Calu3 (cell line): ENCODE measurements around the gene SKI. TPM values are rescaled to one million over a fixed set of nuclear protein-coding genes. Genes with fewer than 3 reads are reported as not detected.

Experiments
- BruUV-seq: library from RNA; stranded (reverse); fragments of 400-500 nt; replicated peaks from 2 replicates; lab custom pipeline; 2021; lab: Mats Ljungman, UMichigan
- CTCF ChIA-PET: fragments of 300-600 bp; sonication (Branson Sonifier 250); formaldehyde crosslinking; loops from one replicate; lab custom pipeline; 2022; ENCODE audit warnings: antibody characterized with exemption; lab: Charles Lee
- DNase-seq: peaks from one replicate; pipeline ENCODE4 v3.0.0; 2022
- H3K27ac Mint-ChIP-seq: one replicate; pipeline ENCODE4 v1.8.0; 2022; ENCODE audit warnings: mixed read lengths; ENCODE audit not compliant: unreplicated experiment
- H3K27me3 Mint-ChIP-seq: one replicate; pipeline ENCODE4 v1.8.0; 2022; ENCODE audit warnings: mixed read lengths; ENCODE audit not compliant: unreplicated experiment
- H3K36me3 Mint-ChIP-seq: one replicate; pipeline ENCODE4 v1.8.0; 2022; ENCODE audit warnings: mild to moderate bottlenecking, moderate library complexity, mixed read lengths; ENCODE audit not compliant: insufficient read depth, unreplicated experiment
- H3K4me1 Mint-ChIP-seq: one replicate; pipeline ENCODE4 v1.8.0; 2022; ENCODE audit warnings: mild to moderate bottlenecking, low read depth, mixed read lengths; ENCODE audit not compliant: unreplicated experiment
- H3K4me3 Mint-ChIP-seq: one replicate; pipeline ENCODE4 v1.8.0; 2022; ENCODE audit warnings: mild to moderate bottlenecking, low read depth, moderate library complexity, mixed read lengths; ENCODE audit not compliant: unreplicated experiment
- H3K9me3 Mint-ChIP-seq: one replicate; pipeline ENCODE4 v1.8.0; 2022; ENCODE audit warnings: low read depth, mixed read lengths; ENCODE audit not compliant: unreplicated experiment
- intact Hi-C: fragments of 100-400 bp; cut with micrococcal nuclease; formaldehyde crosslinking; loops from one replicate; pipeline ENCODE4 v1.10.0; 2022; ENCODE audit not compliant: unreplicated experiment
- total RNA-seq: library from RNA; stranded (reverse); gene quantifications from 2 replicates; pipeline ENCODE4 v1.2.3, GENCODE V29; 2022
- TF ChIP-seq, protein P1 (sequence below): fragments of 200-600 bp; IDR thresholded peaks from one replicate; pipeline ENCODE4 v1.8.0; 2022; ENCODE audit warnings: antibody characterized with exemption; ENCODE audit not compliant: unreplicated experiment

SKI gene
- total RNA-seq, 1 experiment from 2014 or later: 33.8 TPM

DNA sequence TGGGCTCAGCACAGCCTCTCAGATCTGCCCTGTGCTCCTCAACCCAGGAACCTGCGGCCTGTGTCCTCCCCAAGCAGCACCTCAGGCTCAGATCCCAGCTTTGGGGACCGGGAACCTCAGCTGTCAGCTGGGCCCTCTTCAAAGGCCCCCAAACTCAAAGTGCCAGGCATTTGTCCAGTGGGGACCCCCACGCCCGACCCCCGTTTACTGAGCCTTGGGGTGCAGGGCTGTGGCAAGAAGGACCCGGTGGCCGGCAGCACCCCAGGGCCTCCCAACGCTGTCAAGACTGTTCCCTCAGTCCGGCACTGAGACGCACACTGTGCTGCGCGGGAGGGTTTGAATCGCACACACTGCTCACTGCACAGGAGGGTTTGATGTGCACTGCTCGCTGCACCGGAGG, 128.3 kb downstream of the SKI start:
- CTCF ChIA-PET: no interaction called here
- Mint-ChIP-seq H3K4me1 (no peaks in the 10 kb centered on the region), H3K36me3 (peaks cover 4% of the 10 kb centered on the region), H3K9me3 (no peaks in the 10 kb centered on the region), H3K27ac (no peak overlapping the region), H3K4me3 (no peak overlapping the region), H3K27me3 (no peaks in the 10 kb centered on the region)
- TF ChIP-seq, protein P1, sequence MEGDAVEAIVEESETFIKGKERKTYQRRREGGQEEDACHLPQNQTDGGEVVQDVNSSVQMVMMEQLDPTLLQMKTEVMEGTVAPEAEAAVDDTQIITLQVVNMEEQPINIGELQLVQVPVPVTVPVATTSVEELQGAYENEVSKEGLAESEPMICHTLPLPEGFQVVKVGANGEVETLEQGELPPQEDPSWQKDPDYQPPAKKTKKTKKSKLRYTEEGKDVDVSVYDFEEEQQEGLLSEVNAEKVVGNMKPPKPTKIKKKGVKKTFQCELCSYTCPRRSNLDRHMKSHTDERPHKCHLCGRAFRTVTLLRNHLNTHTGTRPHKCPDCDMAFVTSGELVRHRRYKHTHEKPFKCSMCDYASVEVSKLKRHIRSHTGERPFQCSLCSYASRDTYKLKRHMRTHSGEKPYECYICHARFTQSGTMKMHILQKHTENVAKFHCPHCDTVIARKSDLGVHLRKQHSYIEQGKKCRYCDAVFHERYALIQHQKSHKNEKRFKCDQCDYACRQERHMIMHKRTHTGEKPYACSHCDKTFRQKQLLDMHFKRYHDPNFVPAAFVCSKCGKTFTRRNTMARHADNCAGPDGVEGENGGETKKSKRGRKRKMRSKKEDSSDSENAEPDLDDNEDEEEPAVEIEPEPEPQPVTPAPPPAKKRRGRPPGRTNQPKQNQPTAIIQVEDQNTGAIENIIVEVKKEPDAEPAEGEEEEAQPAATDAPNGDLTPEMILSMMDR: no peak
- intact Hi-C loops: no loop called here
- DNase-seq: no peak
- no TSS peak for BruUV-seq

DNA sequence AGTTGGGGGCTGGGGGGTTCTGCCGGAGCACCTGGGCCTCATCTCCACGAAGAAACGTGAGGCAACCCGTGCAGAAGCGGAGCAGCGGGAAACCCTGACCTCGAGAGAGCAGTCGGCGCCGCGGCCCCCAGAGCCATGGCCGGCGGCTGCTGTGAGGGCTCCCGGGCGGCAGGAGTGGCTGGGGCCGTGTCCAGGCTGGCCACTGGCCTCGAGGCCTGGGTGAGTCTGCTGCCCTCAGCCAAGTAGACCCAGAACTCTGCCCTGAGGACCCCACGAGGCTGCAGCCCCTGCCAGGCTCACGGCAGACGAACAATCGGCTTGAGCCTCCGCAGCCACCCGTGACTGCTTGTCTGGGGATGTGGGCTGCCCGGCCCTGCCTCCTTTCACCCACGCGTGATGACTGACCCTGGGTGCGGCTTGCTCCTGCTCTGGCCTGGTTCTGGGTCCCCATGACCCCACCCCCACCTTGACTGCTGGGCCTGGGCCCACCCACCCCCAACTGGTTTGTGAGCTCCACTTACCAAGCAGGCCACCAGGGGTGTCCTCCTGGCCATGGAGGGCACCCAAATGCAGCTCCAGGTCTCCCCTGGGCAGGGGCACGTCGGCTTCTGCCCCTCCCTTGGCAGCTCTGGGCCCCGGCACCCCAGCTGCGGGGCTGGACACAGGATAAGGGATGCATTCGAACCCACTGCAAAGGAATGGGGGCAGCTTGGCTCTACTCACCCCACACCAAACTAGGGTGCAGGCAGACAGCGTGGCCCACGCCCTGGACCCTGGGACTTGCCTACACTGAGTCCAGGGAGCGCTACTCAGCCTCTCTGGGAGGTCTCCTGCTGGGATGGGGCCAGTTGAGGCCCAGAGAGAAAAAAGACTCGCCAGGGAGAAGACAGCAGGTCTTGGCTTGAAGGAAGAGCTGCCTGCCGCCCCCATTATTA, 129.1 kb downstream of the SKI start:
- Mint-ChIP-seq H3K4me1 (no peaks in the 10 kb centered on the region), H3K4me3 (no peak overlapping the region), H3K9me3 (no peaks in the 10 kb centered on the region), H3K27me3 (no peaks in the 10 kb centered on the region), H3K27ac (no peak overlapping the region), H3K36me3 (peaks cover 4% of the 10 kb centered on the region)
- BruUV-seq: no TSS peak
- intact Hi-C loops: no loop called here
- DNase-seq: no peak
- TF ChIP-seq, protein P1: no peak
- CTCF ChIA-PET: no interaction called here

DNA sequence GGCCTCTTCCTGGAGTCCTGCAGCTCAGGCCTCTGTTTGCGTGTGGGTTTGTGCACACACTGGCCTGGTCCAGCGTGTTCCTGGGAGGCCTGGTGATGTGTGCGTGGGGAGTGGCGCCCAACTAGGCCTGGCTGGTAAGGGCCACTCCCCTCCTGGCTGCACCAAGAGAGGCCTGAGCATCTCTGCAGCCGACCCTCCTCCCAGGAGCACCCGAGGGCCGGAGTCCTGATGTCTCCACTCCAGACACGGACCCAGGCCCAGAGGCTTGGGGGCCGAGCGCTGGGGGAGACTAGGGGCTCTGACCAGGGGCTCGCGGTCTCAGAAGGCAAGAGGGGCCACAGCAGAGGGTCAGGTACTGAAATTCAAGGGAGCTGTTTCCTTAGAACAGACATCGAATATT, 130.0 kb downstream of the SKI start:
- Mint-ChIP-seq H3K4me3 (no peak overlapping the region), H3K9me3 (no peaks in the 10 kb centered on the region), H3K4me1 (no peaks in the 10 kb centered on the region), H3K36me3 (peaks cover 4% of the 10 kb centered on the region), H3K27ac (no peak overlapping the region), H3K27me3 (no peaks in the 10 kb centered on the region)
- no TSS peak for BruUV-seq
- TF ChIP-seq, protein P1: no peak
- intact Hi-C loops: no loop called here
- no peak for DNase-seq
- CTCF ChIA-PET: no interaction called here

DNA sequence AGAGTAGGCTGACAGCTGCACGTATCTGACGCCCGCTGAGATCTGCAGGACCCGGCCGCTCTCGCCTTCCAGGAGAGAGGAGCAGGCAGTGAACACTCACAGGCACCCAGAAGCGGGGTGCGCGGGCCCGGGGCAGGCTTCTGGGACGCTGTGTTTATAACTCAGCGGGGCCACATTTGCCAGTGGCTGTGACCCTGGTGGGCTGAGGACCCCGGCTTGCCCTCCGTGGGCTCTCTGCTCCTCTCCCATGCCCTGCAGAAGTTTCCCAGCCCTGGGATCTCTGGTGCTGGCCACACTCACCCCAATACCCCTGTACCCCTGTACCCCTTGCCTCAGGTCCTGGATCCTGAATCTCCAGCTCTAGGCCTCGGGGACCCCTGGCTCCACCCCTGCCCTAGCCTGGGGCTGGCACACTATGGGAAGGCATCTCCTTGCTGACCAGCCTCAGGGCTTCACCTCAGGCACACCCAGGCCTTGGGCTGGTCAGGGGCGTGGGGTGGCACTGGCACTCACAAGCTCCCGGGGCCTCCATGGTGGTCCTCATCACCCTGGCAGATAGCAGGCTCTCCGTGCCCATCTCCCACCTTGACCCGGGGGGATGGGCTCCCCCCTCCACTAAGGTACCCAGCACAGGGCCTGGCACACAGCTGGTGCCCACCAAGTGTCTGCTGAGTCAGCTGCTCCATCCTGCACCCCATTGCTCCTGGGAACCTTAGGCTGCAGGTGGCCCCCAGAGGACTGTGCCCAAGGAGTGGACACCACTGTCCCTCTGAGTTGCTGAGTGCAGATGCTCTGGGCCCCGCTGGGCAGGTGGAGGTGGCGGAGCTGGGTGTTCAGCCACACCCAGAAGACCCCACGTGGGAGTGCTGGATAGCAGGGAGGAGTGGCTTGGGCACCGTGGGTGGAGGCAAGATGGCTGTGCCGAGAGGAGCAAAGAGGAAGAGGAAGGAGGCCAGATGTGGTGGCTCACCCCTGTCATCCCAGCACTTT, 130.8 kb downstream of the SKI start:
- peaks cover 2% of the 10 kb centered on the region for H3K9me3 Mint-ChIP-seq
- CTCF ChIA-PET: no interaction called here
- no peak overlapping the region for H3K27ac Mint-ChIP-seq
- BruUV-seq: no TSS peak
- H3K27me3 Mint-ChIP-seq: no peaks in the 10 kb centered on the region
- H3K4me1 Mint-ChIP-seq: no peaks in the 10 kb centered on the region
- TF ChIP-seq, protein P1: no peak
- intact Hi-C loops: no loop called here
- DNase-seq: no peak
- no peak overlapping the region for H3K4me3 Mint-ChIP-seq
- H3K36me3 Mint-ChIP-seq: peaks cover 4% of the 10 kb centered on the region
